Measurements from ENCODE around the gene SGCA. TPM values are rescaled to one million over a fixed set of nuclear protein-coding genes. Genes with fewer than 3 reads are reported as not detected.

SGCA gene
- total and polyA plus RNA-seq, 4 donors, result 0.31 to 1.3 (median 1.2) TPM; not detected in 1

GRCh38 chr17:50199803-50200456, 34.1 kb downstream of the SGCA start:
- Histone ChIP-seq H3K9me3 (ENCODE audit: control insufficient read depth in 4 of 4, low read length in 3 of 4) (no peaks in the 10 kb centered on the region), H3K4me1 (ENCODE audit: control insufficient read depth in 4 of 4, insufficient read depth in 4 of 4, low read length in 3 of 4) (peaks cover 0 to 15% (median 4%) of the 10 kb centered on the region in 4 donors), H3K27me3 (ENCODE audit: control insufficient read depth in 4 of 4, insufficient read depth in 4 of 4, low read length in 3 of 4) (peaks cover 0 to 2% (median 0%) of the 10 kb centered on the region in 4 donors), H3K9ac (ENCODE audit: low read depth in 1 of 2, low read length in 2 of 2) (peak overlapping the region in 1 of 2 donors; percentile 49), H3K4me3 (ENCODE audit: low read depth in 1 of 3, low read length in 3 of 3) (peak overlapping the region in 2 of 3 donors; percentile 32 to 34), H3K36me3 (ENCODE audit: control insufficient read depth in 4 of 4, insufficient read depth in 3 of 4, low read depth in 1 of 4, low read length in 3 of 4) (no peaks in the 10 kb centered on the region), H3K27ac (ENCODE audit: low read depth in 1 of 2, low read length in 2 of 2) (peak overlapping the region; percentile 36 to 82)
- TF ChIP-seq GABPA (IDR thresholded peaks at IDR 0.05 in 1 of 2, conservative IDR thresholded peaks at IDR 0.05 in 1 of 2), result no peak
- TF ChIP-seq JUND (IDR thresholded peaks at IDR 0.05), result no peak
- peak; percentile 26 for TF ChIP-seq NR2F2 (IDR thresholded peaks at IDR 0.05)
- peak; percentile 12 to 34 for TF ChIP-seq HNF4A (conservative IDR thresholded peaks at IDR 0.05)
- no peak for TF ChIP-seq EGR1 (IDR thresholded peaks at IDR 0.05; ENCODE audit: low read depth in 2 of 2)
- TF ChIP-seq FOXA2 (IDR thresholded peaks at IDR 0.05), result no peak
- TF ChIP-seq TAF1 (conservative IDR thresholded peaks at IDR 0.05), result peak; percentile 45
- peak; percentile 56 for TF ChIP-seq SP1 (IDR thresholded peaks at IDR 0.05)
- TF ChIP-seq HNF4G (IDR thresholded peaks at IDR 0.05), result no peak
- peak; percentile 25 to 33 for TF ChIP-seq RXRA (IDR thresholded peaks at IDR 0.05)
- TF ChIP-seq RAD21 (IDR thresholded peaks at IDR 0.05), result no peak
- TF ChIP-seq YY1 (IDR thresholded peaks at IDR 0.05), result peak; percentile 55
- no peak for TF ChIP-seq ATF3 (IDR thresholded peaks at IDR 0.05)
- TF ChIP-seq REST (IDR thresholded peaks at IDR 0.05), result peak; percentile 5
- TF ChIP-seq MAX (IDR thresholded peaks at IDR 0.05), result peak; percentile 46
- TF ChIP-seq CTCF (IDR thresholded peaks at IDR 0.05; ENCODE audit: low read depth, low read length, missing input control), result no peak
- TF ChIP-seq ZBTB33 (IDR thresholded peaks at IDR 0.05), result no peak
- TF ChIP-seq FOXA1 (IDR thresholded peaks at IDR 0.05), result no peak
- peak; percentile 66 for DNase-seq (ENCODE audit: low spot score)
- 2% methylated on average over 36 of the region's 36 CpGs for WGBS

Data from liver (tissue), 9 donors.